Calu3 (cell line): ENCODE results near the gene STH. TPM values are rescaled to one million over a fixed set of nuclear protein-coding genes. Genes with fewer than 3 reads are reported as not detected.

Experiments used
- BruUV-seq: library from RNA; stranded (reverse); fragments of 400-500 nt; replicated peaks from 2 replicates; lab custom pipeline; 2021; lab: Mats Ljungman, UMichigan
- CTCF ChIA-PET: fragments of 300-600 bp; sonication (Branson Sonifier 250); formaldehyde crosslinking; loops from one replicate; lab custom pipeline; 2022; ENCODE audit warnings: antibody characterized with exemption; lab: Charles Lee
- DNase-seq: peaks from one replicate; pipeline ENCODE4 v3.0.0; 2022
- H3K27ac Mint-ChIP-seq: one replicate; pipeline ENCODE4 v1.8.0; 2022; ENCODE audit warnings: mixed read lengths; ENCODE audit not compliant: unreplicated experiment
- H3K27me3 Mint-ChIP-seq: one replicate; pipeline ENCODE4 v1.8.0; 2022; ENCODE audit warnings: mixed read lengths; ENCODE audit not compliant: unreplicated experiment
- H3K36me3 Mint-ChIP-seq: one replicate; pipeline ENCODE4 v1.8.0; 2022; ENCODE audit warnings: mild to moderate bottlenecking, moderate library complexity, mixed read lengths; ENCODE audit not compliant: insufficient read depth, unreplicated experiment
- H3K4me1 Mint-ChIP-seq: one replicate; pipeline ENCODE4 v1.8.0; 2022; ENCODE audit warnings: mild to moderate bottlenecking, low read depth, mixed read lengths; ENCODE audit not compliant: unreplicated experiment
- H3K4me3 Mint-ChIP-seq: one replicate; pipeline ENCODE4 v1.8.0; 2022; ENCODE audit warnings: mild to moderate bottlenecking, low read depth, moderate library complexity, mixed read lengths; ENCODE audit not compliant: unreplicated experiment
- H3K9me3 Mint-ChIP-seq: one replicate; pipeline ENCODE4 v1.8.0; 2022; ENCODE audit warnings: low read depth, mixed read lengths; ENCODE audit not compliant: unreplicated experiment
- intact Hi-C: fragments of 100-400 bp; cut with micrococcal nuclease; formaldehyde crosslinking; loops from one replicate; pipeline ENCODE4 v1.10.0; 2022; ENCODE audit not compliant: unreplicated experiment
- total RNA-seq: library from RNA; stranded (reverse); gene quantifications from 2 replicates; pipeline ENCODE4 v1.2.3, GENCODE V29; 2022
- TF ChIP-seq, protein P1 (sequence below): fragments of 200-600 bp; IDR thresholded peaks from one replicate; pipeline ENCODE4 v1.8.0; 2022; ENCODE audit warnings: antibody characterized with exemption; ENCODE audit not compliant: unreplicated experiment

The STH gene
- total RNA-seq, 1 experiment from 2014 or later: not detected

DNA sequence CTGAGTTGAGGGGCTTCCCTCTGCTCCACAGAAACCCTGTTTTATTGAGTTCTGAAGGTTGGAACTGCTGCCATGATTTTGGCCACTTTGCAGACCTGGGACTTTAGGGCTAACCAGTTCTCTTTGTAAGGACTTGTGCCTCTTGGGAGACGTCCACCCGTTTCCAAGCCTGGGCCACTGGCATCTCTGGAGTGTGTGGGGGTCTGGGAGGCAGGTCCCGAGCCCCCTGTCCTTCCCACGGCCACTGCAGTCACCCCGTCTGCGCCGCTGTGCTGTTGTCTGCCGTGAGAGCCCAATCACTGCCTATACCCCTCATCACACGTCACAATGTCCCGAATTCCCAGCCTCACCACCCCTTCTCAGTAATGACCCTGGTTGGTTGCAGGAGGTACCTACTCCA, 26.0 kb downstream of the STH start:
- Mint-ChIP-seq H3K9me3 (no peaks in the 10 kb centered on the region), H3K27me3 (no peaks in the 10 kb centered on the region), H3K4me3 (no peak overlapping the region), H3K4me1 (no peaks in the 10 kb centered on the region), H3K36me3 (peaks cover 50% of the 10 kb centered on the region), H3K27ac (peak overlapping the region; percentile 78)
- intact Hi-C loops: no loop called here
- no peak for DNase-seq
- TF ChIP-seq, protein P1, sequence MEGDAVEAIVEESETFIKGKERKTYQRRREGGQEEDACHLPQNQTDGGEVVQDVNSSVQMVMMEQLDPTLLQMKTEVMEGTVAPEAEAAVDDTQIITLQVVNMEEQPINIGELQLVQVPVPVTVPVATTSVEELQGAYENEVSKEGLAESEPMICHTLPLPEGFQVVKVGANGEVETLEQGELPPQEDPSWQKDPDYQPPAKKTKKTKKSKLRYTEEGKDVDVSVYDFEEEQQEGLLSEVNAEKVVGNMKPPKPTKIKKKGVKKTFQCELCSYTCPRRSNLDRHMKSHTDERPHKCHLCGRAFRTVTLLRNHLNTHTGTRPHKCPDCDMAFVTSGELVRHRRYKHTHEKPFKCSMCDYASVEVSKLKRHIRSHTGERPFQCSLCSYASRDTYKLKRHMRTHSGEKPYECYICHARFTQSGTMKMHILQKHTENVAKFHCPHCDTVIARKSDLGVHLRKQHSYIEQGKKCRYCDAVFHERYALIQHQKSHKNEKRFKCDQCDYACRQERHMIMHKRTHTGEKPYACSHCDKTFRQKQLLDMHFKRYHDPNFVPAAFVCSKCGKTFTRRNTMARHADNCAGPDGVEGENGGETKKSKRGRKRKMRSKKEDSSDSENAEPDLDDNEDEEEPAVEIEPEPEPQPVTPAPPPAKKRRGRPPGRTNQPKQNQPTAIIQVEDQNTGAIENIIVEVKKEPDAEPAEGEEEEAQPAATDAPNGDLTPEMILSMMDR: no peak
- CTCF ChIA-PET: no interaction called here
- BruUV-seq: no TSS peak

DNA sequence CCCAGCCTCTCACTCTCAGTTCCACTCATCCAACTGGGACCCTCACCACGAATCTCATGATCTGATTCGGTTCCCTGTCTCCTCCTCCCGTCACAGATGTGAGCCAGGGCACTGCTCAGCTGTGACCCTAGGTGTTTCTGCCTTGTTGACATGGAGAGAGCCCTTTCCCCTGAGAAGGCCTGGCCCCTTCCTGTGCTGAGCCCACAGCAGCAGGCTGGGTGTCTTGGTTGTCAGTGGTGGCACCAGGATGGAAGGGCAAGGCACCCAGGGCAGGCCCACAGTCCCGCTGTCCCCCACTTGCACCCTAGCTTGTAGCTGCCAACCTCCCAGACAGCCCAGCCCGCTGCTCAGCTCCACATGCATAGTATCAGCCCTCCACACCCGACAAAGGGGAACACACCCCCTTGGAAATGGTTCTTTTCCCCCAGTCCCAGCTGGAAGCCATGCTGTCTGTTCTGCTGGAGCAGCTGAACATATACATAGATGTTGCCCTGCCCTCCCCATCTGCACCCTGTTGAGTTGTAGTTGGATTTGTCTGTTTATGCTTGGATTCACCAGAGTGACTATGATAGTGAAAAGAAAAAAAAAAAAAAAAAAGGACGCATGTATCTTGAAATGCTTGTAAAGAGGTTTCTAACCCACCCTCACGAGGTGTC, 26.6 kb downstream of the STH start:
- CTCF ChIA-PET: no interaction called here
- H3K9me3 Mint-ChIP-seq: no peaks in the 10 kb centered on the region
- no peak overlapping the region for H3K4me3 Mint-ChIP-seq
- H3K4me1 Mint-ChIP-seq: no peaks in the 10 kb centered on the region
- no peaks in the 10 kb centered on the region for H3K27me3 Mint-ChIP-seq
- DNase-seq: no peak
- no TSS peak for BruUV-seq
- H3K27ac Mint-ChIP-seq: peak overlapping the region; percentile 78
- peaks cover 55% of the 10 kb centered on the region for H3K36me3 Mint-ChIP-seq
- intact Hi-C loops: no loop called here
- TF ChIP-seq, protein P1: no peak

DNA sequence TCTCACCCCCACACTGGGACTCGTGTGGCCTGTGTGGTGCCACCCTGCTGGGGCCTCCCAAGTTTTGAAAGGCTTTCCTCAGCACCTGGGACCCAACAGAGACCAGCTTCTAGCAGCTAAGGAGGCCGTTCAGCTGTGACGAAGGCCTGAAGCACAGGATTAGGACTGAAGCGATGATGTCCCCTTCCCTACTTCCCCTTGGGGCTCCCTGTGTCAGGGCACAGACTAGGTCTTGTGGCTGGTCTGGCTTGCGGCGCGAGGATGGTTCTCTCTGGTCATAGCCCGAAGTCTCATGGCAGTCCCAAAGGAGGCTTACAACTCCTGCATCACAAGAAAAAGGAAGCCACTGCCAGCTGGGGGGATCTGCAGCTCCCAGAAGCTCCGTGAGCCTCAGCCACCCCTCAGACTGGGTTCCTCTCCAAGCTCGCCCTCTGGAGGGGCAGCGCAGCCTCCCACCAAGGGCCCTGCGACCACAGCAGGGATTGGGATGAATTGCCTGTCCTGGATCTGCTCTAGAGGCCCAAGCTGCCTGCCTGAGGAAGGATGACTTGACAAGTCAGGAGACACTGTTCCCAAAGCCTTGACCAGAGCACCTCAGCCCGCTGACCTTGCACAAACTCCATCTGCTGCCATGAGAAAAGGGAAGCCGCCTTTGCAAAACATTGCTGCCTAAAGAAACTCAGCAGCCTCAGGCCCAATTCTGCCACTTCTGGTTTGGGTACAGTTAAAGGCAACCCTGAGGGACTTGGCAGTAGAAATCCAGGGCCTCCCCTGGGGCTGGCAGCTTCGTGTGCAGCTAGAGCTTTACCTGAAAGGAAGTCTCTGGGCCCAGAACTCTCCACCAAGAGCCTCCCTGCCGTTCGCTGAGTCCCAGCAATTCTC, 27.4 kb downstream of the STH start:
- TF ChIP-seq, protein P1: no peak
- intact Hi-C loops: no loop called here
- H3K9me3 Mint-ChIP-seq: no peaks in the 10 kb centered on the region
- H3K4me1 Mint-ChIP-seq: no peaks in the 10 kb centered on the region
- CTCF ChIA-PET: no interaction called here
- H3K4me3 Mint-ChIP-seq: no peak overlapping the region
- peak overlapping the region; percentile 78 for H3K27ac Mint-ChIP-seq
- no peaks in the 10 kb centered on the region for H3K27me3 Mint-ChIP-seq
- H3K36me3 Mint-ChIP-seq: peaks cover 63% of the 10 kb centered on the region
- no TSS peak for BruUV-seq
- DNase-seq: no peak

DNA sequence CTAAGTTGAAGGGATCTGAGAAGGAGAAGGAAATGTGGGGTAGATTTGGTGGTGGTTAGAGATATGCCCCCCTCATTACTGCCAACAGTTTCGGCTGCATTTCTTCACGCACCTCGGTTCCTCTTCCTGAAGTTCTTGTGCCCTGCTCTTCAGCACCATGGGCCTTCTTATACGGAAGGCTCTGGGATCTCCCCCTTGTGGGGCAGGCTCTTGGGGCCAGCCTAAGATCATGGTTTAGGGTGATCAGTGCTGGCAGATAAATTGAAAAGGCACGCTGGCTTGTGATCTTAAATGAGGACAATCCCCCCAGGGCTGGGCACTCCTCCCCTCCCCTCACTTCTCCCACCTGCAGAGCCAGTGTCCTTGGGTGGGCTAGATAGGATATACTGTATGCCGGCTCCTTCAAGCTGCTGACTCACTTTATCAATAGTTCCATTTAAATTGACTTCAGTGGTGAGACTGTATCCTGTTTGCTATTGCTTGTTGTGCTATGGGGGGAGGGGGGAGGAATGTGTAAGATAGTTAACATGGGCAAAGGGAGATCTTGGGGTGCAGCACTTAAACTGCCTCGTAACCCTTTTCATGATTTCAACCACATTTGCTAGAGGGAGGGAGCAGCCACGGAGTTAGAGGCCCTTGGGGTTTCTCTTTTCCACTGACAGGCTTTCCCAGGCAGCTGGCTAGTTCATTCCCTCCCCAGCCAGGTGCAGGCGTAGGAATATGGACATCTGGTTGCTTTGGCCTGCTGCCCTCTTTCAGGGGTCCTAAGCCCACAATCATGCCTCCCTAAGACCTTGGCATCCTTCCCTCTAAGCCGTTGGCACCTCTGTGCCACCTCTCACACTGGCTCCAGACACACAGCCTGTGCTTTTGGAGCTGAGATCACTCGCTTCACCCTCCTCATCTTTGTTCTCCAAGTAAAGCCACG, 28.3 kb downstream of the STH start:
- no TSS peak for BruUV-seq
- CTCF ChIA-PET: no interaction called here
- no peak for DNase-seq
- Mint-ChIP-seq H3K9me3 (no peaks in the 10 kb centered on the region), H3K36me3 (peaks cover 72% of the 10 kb centered on the region), H3K4me1 (no peaks in the 10 kb centered on the region), H3K27me3 (no peaks in the 10 kb centered on the region), H3K4me3 (no peak overlapping the region), H3K27ac (peak overlapping the region; percentile 15)
- TF ChIP-seq, protein P1: no peak
- intact Hi-C loops: no loop called here
